ENCODE data around the gene TTC21A. TPM values are rescaled to one million over a fixed set of nuclear protein-coding genes. Genes with fewer than 3 reads are reported as not detected.

TTC21A gene
- total and polyA plus RNA-seq, 10 of the 15 experiments (the other 5 are each of a cell fraction or from before 2014, with no cell fraction given): 0.62 to 3.2 (median 1.2) TPM

- intact Hi-C loops (cut with micrococcal nuclease; ENCODE audit: unreplicated experiment) (no loop called here), in situ Hi-C loops (cut with MboI) (no loop called here)
- ChIA-PET POLR2A (no interaction called here), SMC1A (ENCODE audit: uncharacterized antibody, unreplicated experiment) (interaction anchor here (1.0 kb wide), 1 partner anchor 126 kb away, joined by 3 read pairs; no protein-coding TSS in a partner anchor), CTCF (interaction anchor here (6.1 kb wide), 1 partner anchor 26 kb away, joined by 28 read pairs; the partner anchor contains the start of gene XIRP1), RAD21 (ENCODE audit: unreplicated experiment) (interaction anchor here (0.5 kb wide), 1 partner anchor 110 kb away, joined by 3 read pairs; no protein-coding TSS in a partner anchor)
- FAIRE-seq: no peak
- Histone ChIP-seq H3K36me3 (ENCODE audit: control insufficient read depth in 2 of 2, insufficient read depth in 2 of 2, low read length in 1 of 2) (no peaks in the 10 kb centered on the region), H3K4me2 (ENCODE audit: control insufficient read depth, insufficient read depth) (no peak overlapping the region), H3K27me3 (replicated peaks in 1 of 2; ENCODE audit: control insufficient read depth in 2 of 2, insufficient read depth in 2 of 2, low read length in 1 of 2) (peaks cover 0 to 3% of the 10 kb centered on the region in 2 experiments; a peak in 2 of 4 replicates), H2AFZ (ENCODE audit: control insufficient read depth, low read depth, low read length) (no peak overlapping the region), H4K20me1 (ENCODE audit: control insufficient read depth, insufficient read depth) (no peaks in the 10 kb centered on the region), H3K4me1 (ENCODE audit: control insufficient read depth, insufficient read depth, low read length) (no peaks in the 10 kb centered on the region), H3K9ac (ENCODE audit: control insufficient read depth, insufficient read depth, low read length) (no peak overlapping the region), H3K27ac (ENCODE audit: control insufficient read depth, insufficient read depth) (no peak overlapping the region), H3K9me3 (replicated peaks; ENCODE audit: control insufficient read depth, insufficient read depth, low read length) (no peaks in the 10 kb centered on the region), H3K4me3 (no peak overlapping the region), H3K79me2 (ENCODE audit: control insufficient read depth, insufficient read depth, low read length) (no peaks in the 10 kb centered on the region)
- no peak for ATAC-seq
- no TSS peak for BruUV-seq (replicated peaks)
- no peak for DNase-seq (ENCODE audit: low read depth, low spot score)
- 44% methylated on average over 3 of the region's 3 CpGs for WGBS (ENCODE audit: insufficient coverage, insufficient replicate concordance, low lambda C conversion rate, missing lambda C conversion rate)
- TF ChIP-seq EZH2 (IDR thresholded peaks at IDR 0.05; ENCODE audit: borderline replicate concordance, control insufficient read depth, low read depth, low read length) (no peak), HCFC1 (IDR thresholded peaks at IDR 0.05; ENCODE audit: low read length) (no peak), SRF (IDR thresholded peaks at IDR 0.05; ENCODE audit: low read depth in 2 of 2, low read length in 2 of 2) (no peak), SIX5 (IDR thresholded peaks at IDR 0.05; ENCODE audit: low read depth, low read length, severe bottlenecking) (no peak), ZNF274 (IDR thresholded peaks at IDR 0.05; ENCODE audit: insufficient read depth, insufficient read length) (no peak), ZBTB40 (IDR thresholded peaks at IDR 0.05; ENCODE audit: borderline replicate concordance) (no peak), NFIC (IDR thresholded peaks at IDR 0.05; ENCODE audit: low read depth, low read length) (no peak), JUND (IDR thresholded peaks at IDR 0.05; ENCODE audit: low read depth, low read length) (no peak), E2F8 (IDR thresholded peaks at IDR 0.05; ENCODE audit: low read depth, partially characterized antibody) (no peak), TCF3 (IDR thresholded peaks at IDR 0.05; ENCODE audit: borderline replicate concordance, insufficient read depth, low read depth, low read length) (no peak), POLR2AphosphoS2 (IDR thresholded peaks at IDR 0.05; ENCODE audit: low read depth, low read length) (no peak), E4F1 (IDR thresholded peaks at IDR 0.05; ENCODE audit: borderline replicate concordance, partially characterized antibody) (no peak), KAT2A (conservative IDR thresholded peaks at IDR 0.05; ENCODE audit: control insufficient read depth, low read depth, low read length) (no peak), LARP7 (IDR thresholded peaks at IDR 0.05) (no peak), POU2F2 (IDR thresholded peaks at IDR 0.05; ENCODE audit: borderline replicate concordance, low read depth, low read length) (no peak)
Observed at GRCh38 chr3:39164414-39164813, 56.9 kb downstream of the TTC21A start.
